HepG2 (cell line): ENCODE data around the gene EHBP1.

Experiments used
- SIN3A ChIP-seq: IDR thresholded peaks from 2 replicates; pipeline ENCODE4 v1.6.1; 2011; ENCODE audit warnings: low read depth, mild to moderate bottlenecking, control low read depth, low read length, borderline replicate concordance
- ZNF446 ChIP-seq: sonication (generic); formaldehyde crosslinking; IDR thresholded peaks from 2 replicates; pipeline ENCODE4 v1.5.0; 2020; ENCODE audit warnings: mild to moderate bottlenecking, missing genetic modification reagents

DNA sequence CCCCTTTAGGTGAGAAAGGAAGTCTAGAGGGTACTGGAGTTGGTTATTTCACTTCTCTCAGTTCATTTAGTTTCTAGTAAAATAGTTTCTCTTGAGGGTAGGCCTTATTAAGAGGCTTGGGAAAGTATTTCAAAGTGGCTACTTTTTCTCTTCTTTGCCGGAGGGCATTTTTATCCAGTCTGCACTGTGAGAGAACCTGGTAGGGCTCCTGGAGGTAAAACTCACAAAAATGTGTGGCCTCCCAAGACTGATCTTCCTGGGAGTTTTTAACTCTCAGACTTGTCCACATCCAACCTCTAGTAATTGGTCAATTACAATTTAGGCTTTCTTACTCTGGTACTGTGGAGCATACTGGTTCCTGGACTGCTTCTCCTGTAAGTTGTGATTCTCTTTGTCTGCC is 28.0 kb downstream of the EHBP1 start:
- TF ChIP-seq ZNF446 (CRISPR knock-in tag) (no peak), SIN3A (no peak)
